Testis (tissue), 2 donors: Measurements from ENCODE around the gene RBBP8NL.

Experiments used
- POLR2A ChIP-seq: fragments of 450-650 bp; IDR thresholded peaks from one replicate; pipeline ENCODE4 v1.6.1; 2017; ENCODE audit warnings: antibody characterized with exemption, mild to moderate bottlenecking, moderate library complexity
- TF ChIP-seq, protein P1 (sequence below), 3 experiments: fragments of 450-650 bp in 2 of 3; fragments of 200-600 bp in 1 of 3; sonication (generic) in 1 of 3; IDR thresholded peaks; one replicate each; pipeline ENCODE4 v1.5.1; 2016 to 2019; ENCODE audit warnings: antibody characterized with exemption in 3 of 3, mild to moderate bottlenecking in 2 of 3, moderate library complexity in 1 of 3

DNA sequence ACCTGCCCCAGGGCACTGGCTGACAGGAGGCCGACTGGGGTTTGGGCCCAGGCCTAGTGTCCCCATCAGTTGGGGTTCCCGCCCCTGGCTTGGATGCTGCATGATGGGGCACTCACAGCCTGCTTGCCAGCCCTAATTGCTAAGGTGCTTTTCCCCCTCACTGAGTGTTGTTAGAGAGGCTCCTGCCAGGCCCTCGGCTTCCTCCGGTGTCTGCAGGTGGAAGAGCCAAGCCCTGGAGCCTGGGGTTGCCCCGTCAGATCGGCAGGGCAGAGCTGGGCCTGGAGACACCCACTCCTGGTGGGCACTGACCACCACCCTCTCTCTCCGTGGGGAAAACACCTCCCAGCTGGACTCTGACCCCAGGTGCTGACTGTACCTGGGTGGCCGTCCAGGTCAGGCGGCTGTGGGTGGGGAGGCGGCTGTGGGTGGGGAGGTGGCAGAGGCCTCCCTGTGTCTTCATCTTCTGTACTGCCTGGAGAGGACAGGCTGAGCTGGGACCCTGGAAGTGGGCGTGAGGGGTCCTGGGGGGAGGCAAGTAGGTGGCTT is 14.2 kb downstream of the RBBP8NL start:
- TF ChIP-seq, protein P1, sequence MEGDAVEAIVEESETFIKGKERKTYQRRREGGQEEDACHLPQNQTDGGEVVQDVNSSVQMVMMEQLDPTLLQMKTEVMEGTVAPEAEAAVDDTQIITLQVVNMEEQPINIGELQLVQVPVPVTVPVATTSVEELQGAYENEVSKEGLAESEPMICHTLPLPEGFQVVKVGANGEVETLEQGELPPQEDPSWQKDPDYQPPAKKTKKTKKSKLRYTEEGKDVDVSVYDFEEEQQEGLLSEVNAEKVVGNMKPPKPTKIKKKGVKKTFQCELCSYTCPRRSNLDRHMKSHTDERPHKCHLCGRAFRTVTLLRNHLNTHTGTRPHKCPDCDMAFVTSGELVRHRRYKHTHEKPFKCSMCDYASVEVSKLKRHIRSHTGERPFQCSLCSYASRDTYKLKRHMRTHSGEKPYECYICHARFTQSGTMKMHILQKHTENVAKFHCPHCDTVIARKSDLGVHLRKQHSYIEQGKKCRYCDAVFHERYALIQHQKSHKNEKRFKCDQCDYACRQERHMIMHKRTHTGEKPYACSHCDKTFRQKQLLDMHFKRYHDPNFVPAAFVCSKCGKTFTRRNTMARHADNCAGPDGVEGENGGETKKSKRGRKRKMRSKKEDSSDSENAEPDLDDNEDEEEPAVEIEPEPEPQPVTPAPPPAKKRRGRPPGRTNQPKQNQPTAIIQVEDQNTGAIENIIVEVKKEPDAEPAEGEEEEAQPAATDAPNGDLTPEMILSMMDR (IDR thresholded peaks at IDR 0.05) = no peak
- TF ChIP-seq POLR2A = no peak
